Measurements from ENCODE around the gene SST. TPM values are rescaled to one million over a fixed set of nuclear protein-coding genes. Genes with fewer than 3 reads are reported as not detected.

Gene SST
- total and polyA plus RNA-seq, 2 of the 8 experiments (the other 6 are each of a cell fraction or from before 2014, with no cell fraction given): 0.50 TPM; not detected in 1

GRCh38 chr3:187713504-187713903 is 43.3 kb upstream of the SST start:
- CTCF ChIA-PET (ENCODE audit: partially characterized antibody): interaction anchor here (0.6 to 23.0 kb wide), 14 partner anchors 9 to 557 kb away, joined by 3 to 280 read pairs (median 5); partner anchors contain the start of gene RTP2
- Histone ChIP-seq H4K20me1 (replicated peaks in 1 of 2; ENCODE audit: control insufficient read depth in 1 of 2, insufficient read depth in 2 of 2, low read length in 2 of 2) (no peaks in the 10 kb centered on the region), H4K91ac (replicated peaks; ENCODE audit: insufficient read length, low read length) (no peak overlapping the region), H3K18ac (ENCODE audit: extremely low read depth, low read length) (no peak overlapping the region), H2BK5ac (ENCODE audit: low read depth, low read length) (no peak overlapping the region), H2AFZ (ENCODE audit: low read length) (no peak overlapping the region), H3K36me3 (ENCODE audit: control insufficient read depth in 2 of 4, insufficient read depth in 4 of 4, low read length in 3 of 4) (no peaks in the 10 kb centered on the region), H3K4ac (replicated peaks; ENCODE audit: insufficient read length, low read depth, low read length) (no peak overlapping the region), H2BK15ac (ENCODE audit: low read length) (no peak overlapping the region), H3K4me3 (ENCODE audit: extremely low read depth in 1 of 4, insufficient read depth in 2 of 4, low read depth in 3 of 4, low read length in 4 of 4) (no peak overlapping the region), H3K4me2 (ENCODE audit: insufficient read depth in 1 of 2, low read depth in 2 of 2, low read length in 2 of 2) (no peak overlapping the region), H3K9ac (replicated peaks in 1 of 4; ENCODE audit: extremely low read depth in 1 of 4, low read depth in 3 of 4, low read length in 3 of 4) (no peak overlapping the region), H4K5ac (ENCODE audit: insufficient read length, low read depth, low read length) (no peak overlapping the region), H2BK12ac (ENCODE audit: low read depth, low read length) (no peak overlapping the region), H3K27ac (ENCODE audit: low read depth, low read length) (no peak overlapping the region), H2BK20ac (ENCODE audit: low read length) (no peak overlapping the region), H3K56ac (replicated peaks; ENCODE audit: insufficient read length, low read depth, low read length) (no peak overlapping the region), H4K8ac (ENCODE audit: extremely low read depth, insufficient read depth, low read length) (no peak overlapping the region), H3K79me1 (ENCODE audit: low read depth, low read length) (no peaks in the 10 kb centered on the region), H3K9me3 (ENCODE audit: insufficient read depth in 2 of 2, low read depth in 1 of 2, low read length in 1 of 2) (no peaks in the 10 kb centered on the region; a peak in 1 of 4 replicates), H3K23ac (ENCODE audit: insufficient read length) (no peak overlapping the region), H2AK5ac (ENCODE audit: low read depth, low read length) (no peak overlapping the region), H3K4me1 (replicated peaks in 1 of 4; ENCODE audit: control insufficient read depth in 3 of 4, insufficient read depth in 4 of 4, low read length in 3 of 4) (no peaks in the 10 kb centered on the region), H3K79me2 (ENCODE audit: control insufficient read depth in 1 of 2, insufficient read depth in 2 of 2, low read length in 2 of 2) (no peaks in the 10 kb centered on the region), H3K27me3 (replicated peaks in 1 of 4; ENCODE audit: control insufficient read depth in 3 of 4, extremely low read depth in 1 of 4, insufficient read depth in 3 of 4, low read length in 3 of 4) (no peaks in the 10 kb centered on the region), H3K14ac (ENCODE audit: insufficient read length) (no peak overlapping the region), H2BK120ac (replicated peaks; ENCODE audit: low read depth, low read length) (no peak overlapping the region), H3K23me2 (ENCODE audit: low read depth, low read length) (0 out of 2 replicates have a peak, but pooled peaks cover 2% of the 10 kb centered on the region)
- no peak for FAIRE-seq
- POLR2A ChIA-PET (ENCODE audit: partially characterized antibody): interaction anchor here (0.6 kb wide), 1 partner anchor 8 kb away, joined by 4 read pairs; no protein-coding TSS in a partner anchor
- no peak for DNase-seq (ENCODE audit: low read depth in 1 of 2, low spot score in 2 of 2)
- WGBS, 2 experiments (ENCODE audit: extremely low coverage in 1 of 2, insufficient coverage in 1 of 2, insufficient read length in 1 of 2, insufficient replicate concordance in 2 of 2, low coverage in 1 of 2, low lambda C conversion rate in 2 of 2, missing lambda C conversion rate in 1 of 2): 94% methylated on average over 2 of the region's 2 CpGs; no CpG with 5 or more reads in 1 of the 2 experiments
- TF ChIP-seq USF2 (IDR thresholded peaks at IDR 0.05; ENCODE audit: low read length) (no peak), JUND (IDR thresholded peaks at IDR 0.05; ENCODE audit: low read length) (no peak), KDM4A (IDR thresholded peaks at IDR 0.05; ENCODE audit: low read depth, low read length, severe bottlenecking) (no peak), TAF1 (IDR thresholded peaks at IDR 0.05; ENCODE audit: low read depth, low read length) (no peak), POLR2A (IDR thresholded peaks at IDR 0.05; ENCODE audit: control extremely low read depth in 1 of 2, low read depth in 2 of 2, low read length in 2 of 2) (no peak), CHD1 (IDR thresholded peaks at IDR 0.05; ENCODE audit: low read depth, low read length) (no peak), RXRA (IDR thresholded peaks at IDR 0.05; ENCODE audit: insufficient read depth, low read depth, low read length) (no peak), CREB1 (IDR thresholded peaks at IDR 0.05) (no peak), MAX (IDR thresholded peaks at IDR 0.05) (no peak)
